Stimulated activated CD8-positive, alpha-beta memory T cell treated with anti-CD3 and anti-CD28 coated beads, Interleukin-7, amount 100 ng/mL, for 1 hour (primary cell): ENCODE data around the gene NIPSNAP2.
"Not testable (repeated sequence)": the region's sequence is repeated elsewhere in the genome, so short reads cannot be mapped to it uniquely, and the experiment has no call there.

ENCODE experiments used
- DNase-seq, 2 donors: peaks; one replicate each; pipeline ENCODE4 v3.0.0-alpha.2; 2020; ENCODE audit warnings: low read depth in 2 of 2

Gene NIPSNAP2

GRCh38 chr7:55975988-55976633, 11.7 kb downstream of the NIPSNAP2 start:
- no peak for DNase-seq

DNA sequence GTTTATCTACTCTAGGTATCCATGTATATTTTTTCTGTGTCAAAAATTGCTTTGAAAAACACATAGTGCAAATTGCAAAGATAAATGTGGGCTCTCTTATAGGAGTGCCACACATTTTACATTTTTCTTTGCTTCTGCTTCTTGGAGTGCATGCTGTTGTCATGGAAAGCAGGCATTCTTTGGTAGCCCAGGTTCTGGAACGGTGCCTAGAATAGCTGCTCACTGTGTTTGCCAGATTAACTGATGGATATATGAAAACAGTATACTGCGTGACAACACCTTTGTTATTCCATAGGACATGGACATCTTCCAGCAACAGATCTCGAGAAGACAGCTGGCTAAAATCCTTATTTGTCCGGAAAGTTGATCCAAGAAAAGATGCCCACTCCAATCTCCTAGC, 13.4 kb downstream of the NIPSNAP2 start:
- DNase-seq = no peak

GRCh38 chr7:55980266-55980665, 15.9 kb downstream of the NIPSNAP2 start:
- DNase-seq = no peak

- DNase-seq = no peak
Measured at GRCh38 chr7:55983537-55983936, 19.2 kb downstream of the NIPSNAP2 start.

DNA sequence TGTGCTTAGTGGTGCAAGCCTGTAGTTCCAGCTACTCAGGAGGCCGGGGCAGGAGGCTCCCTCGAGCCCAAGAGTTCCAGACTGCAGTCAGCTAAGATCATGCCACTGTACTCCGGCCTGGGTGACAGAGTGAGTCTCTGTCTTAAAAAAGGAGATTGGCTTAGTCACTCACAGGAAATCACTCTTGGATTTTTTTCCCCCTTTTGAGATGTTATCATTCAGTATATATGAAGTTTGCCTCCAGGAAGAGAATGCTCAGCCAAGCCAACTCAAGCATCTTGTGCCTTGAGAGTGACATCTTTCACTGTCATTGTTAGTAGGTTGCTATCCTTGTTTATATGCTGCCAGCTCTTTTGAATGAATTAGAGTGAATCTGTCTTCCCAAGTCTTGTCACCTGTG, 28.0 kb downstream of the NIPSNAP2 start:
- DNase-seq = no peak

GRCh38 chr7:55996856-55997500, 32.6 kb downstream of the NIPSNAP2 start:
- DNase-seq = no peak

DNA sequence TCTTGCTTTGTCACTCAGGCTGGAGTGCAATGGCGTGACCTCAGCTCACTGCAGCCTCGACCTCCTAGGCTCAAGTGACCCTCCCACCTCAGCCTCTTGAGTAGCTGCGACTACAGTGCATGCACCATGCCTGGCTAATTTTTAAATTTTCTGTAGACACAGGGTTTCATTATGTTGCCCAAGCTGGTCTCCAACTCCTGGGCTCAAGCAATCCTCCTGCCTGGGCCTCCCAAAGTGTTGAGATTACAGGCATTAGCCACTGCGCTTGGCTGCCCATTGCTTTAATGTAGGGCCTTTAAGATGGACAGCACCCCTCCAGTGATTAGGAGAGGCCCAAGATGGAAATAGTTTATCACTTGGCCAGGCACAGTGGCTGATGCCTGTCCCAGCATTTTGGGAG, 39.4 kb downstream of the NIPSNAP2 start:
- DNase-seq = no peak

DNA sequence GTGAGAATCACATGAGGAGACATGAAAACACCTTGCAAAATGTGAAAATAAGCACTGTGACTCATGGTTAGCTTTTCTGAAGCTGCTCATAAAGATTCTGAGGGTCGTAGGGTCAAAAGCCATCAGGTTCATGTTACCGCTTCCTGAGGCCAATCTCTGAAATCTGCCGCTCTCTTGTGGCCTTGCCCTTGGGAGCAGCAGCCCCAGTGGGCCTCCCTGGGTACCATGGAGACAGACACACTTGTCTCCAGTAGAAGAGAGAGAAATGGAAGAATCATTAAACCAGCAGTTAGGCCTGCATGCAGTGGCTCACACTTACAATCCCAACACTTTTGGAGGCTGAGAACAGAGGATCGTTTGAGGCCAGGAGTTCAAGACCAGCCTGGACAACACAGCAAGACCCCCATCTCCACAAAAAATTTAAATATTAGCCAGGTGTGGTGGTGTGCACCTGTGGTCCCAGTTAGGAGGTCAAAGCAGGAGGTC, 42.8 kb downstream of the NIPSNAP2 start:
- no peak for DNase-seq

DNA sequence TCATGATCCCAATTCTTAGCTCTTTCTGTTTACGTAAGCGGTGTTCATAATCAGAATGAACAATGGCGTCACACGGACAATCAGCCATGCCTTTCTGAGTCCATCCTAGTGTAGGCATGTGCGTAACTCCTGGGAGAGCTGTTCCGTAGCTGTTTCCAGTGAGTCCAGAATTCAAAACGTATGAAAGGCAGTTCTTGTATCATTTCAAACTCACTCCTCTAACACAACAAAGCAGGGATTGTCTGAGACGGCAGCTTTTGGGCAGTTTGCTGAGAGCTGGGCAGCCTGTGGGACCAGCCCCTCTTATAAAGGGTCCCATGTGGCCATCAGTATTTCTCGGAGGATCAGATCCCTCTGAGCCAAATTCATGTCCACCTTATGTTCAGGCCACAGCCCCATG, 43.5 kb downstream of the NIPSNAP2 start:
- no peak for DNase-seq

- no peak for DNase-seq
Measured at GRCh38 chr7:56009695-56010094, 45.3 kb downstream of the NIPSNAP2 start.

GRCh38 chr7:56017015-56017414, 52.6 kb downstream of the NIPSNAP2 start:
- DNase-seq = not testable (repeated sequence)

- DNase-seq = no peak
Measured at GRCh38 chr7:56019501-56019900, 55.1 kb downstream of the NIPSNAP2 start.

- no peak for DNase-seq
Measured at GRCh38 chr7:56023500-56023899, 59.1 kb downstream of the NIPSNAP2 start.

DNA sequence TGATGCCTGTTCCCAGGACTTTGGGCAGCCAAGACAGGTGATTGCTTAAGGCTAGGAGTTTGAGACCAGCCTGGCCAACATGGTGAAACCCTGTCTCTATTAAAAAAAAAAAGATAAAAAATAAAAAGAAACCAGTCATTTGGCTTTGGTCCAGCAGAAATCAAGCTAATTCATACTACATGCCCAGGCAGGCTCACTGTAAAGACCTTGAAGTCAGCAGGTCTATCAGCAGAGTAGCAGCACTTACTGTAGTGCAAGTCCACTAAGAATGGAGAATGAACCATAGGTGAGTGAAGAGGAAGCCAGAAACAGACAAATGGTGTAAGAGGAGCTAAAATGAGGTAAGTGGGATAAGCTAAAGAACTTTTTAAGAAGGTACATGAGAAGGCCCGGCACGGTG, 62.2 kb downstream of the NIPSNAP2 start:
- DNase-seq = no peak

DNA sequence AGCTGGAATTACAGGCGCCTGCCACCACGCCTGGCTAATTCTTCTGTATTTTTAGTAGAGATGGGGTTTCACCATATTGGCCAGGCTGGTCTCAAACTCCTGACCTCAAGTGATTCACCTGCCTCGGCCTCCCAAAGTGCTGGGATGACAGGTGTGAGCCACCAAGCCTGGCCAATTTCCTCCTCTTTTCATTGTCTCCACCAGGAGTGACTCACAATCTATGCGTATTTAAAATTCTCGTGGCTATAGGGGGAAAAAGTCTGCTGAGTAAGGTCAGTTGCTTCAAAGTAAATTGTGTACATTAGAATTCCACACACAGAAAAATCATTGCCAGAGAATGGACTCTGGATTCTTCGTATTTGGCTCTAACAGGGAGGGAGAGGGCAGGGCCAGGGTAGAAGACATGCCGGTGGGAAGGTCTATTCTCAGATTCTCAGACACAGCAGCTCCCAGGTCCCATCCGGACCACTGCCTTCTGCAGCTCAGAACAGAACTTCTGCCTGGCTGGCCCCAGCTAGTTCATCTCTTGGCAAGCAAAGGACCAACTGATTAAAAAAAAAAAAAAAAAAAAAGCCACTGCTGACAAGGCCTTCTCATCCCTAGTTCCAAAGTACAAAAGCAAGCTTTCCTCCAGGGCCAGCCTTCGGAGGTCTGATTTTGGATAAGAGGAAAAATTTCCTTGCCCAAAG, 64.7 kb downstream of the NIPSNAP2 start:
- no peak for DNase-seq

GRCh38 chr7:56030340-56030739, 66.0 kb downstream of the NIPSNAP2 start:
- DNase-seq = no peak

- DNase-seq = not testable (repeated sequence)
Measured at GRCh38 chr7:56031556-56031955, 67.2 kb downstream of the NIPSNAP2 start.

- DNase-seq = not testable (repeated sequence)
Measured at GRCh38 chr7:56032578-56032977, 68.2 kb downstream of the NIPSNAP2 start.

DNA sequence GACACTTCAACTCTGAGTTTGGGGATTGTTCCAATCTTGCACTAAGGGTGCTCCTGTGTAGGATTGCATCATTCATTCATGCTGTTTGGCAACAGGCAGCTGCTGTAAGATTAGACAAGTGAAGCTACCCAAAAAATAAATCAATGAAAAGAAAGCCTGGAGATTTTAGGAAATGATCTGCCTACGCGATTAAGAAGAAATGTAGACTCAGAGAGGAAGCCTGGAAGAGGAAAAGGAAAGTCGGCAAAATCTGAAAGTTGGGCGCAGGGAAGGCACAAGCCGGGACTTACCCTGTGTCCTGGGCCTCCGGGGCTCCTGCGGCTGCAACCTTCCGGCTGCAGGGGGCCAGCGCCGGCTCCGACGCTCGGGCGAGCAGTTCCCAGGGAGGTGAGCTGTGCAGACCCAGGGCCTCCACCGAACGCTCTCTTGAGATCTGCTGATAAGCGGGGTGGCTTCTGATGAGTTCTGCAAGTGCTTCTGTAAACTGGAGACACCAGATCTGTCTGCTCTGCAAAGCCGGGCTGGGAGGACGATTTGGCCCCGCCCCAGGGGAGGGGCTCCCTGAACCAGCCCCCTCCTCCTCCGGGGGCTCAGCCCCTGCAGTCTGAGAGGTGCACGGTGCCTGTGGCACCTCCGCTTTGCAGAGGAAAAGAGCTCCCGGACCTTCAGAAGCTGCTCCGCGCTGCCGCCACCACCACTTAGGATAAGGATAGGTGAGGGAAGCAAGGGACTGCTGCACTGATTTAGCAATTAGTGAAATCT, 69.5 kb downstream of the NIPSNAP2 start:
- DNase-seq = peak; percentile 24 to 46

DNA sequence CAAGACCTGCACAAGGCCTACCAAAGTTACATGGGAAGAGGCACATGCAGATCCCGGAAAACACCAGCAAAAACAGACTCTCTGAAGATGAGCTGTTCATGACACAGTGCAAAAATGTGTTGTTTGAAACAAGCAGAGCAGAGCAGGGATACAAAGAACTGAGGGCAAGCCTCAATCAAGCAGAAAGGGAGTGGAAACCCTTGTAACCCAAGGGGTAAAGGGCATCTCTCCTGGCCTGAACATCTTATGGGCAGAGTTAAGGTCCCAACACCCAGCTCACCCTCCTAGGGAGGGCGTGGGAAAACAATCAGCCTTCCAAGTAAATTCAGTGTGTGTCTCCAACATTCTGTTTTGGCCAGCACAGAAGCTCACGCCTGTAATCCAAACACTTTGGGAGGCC, 76.3 kb downstream of the NIPSNAP2 start:
- no peak for DNase-seq

- DNase-seq = not testable (repeated sequence)
Measured at GRCh38 chr7:56045758-56046157, 81.4 kb downstream of the NIPSNAP2 start.
